ENCODE data around the gene PRKAG3. TPM values are rescaled to one million over a fixed set of nuclear protein-coding genes. Genes with fewer than 3 reads are reported as not detected.
"Not testable (repeated sequence)": the region's sequence is repeated elsewhere in the genome, so short reads cannot be mapped to it uniquely, and the experiment has no call there.

PRKAG3 gene
- total RNA-seq, 2 experiments from 2014 or later: not detected

DNA sequence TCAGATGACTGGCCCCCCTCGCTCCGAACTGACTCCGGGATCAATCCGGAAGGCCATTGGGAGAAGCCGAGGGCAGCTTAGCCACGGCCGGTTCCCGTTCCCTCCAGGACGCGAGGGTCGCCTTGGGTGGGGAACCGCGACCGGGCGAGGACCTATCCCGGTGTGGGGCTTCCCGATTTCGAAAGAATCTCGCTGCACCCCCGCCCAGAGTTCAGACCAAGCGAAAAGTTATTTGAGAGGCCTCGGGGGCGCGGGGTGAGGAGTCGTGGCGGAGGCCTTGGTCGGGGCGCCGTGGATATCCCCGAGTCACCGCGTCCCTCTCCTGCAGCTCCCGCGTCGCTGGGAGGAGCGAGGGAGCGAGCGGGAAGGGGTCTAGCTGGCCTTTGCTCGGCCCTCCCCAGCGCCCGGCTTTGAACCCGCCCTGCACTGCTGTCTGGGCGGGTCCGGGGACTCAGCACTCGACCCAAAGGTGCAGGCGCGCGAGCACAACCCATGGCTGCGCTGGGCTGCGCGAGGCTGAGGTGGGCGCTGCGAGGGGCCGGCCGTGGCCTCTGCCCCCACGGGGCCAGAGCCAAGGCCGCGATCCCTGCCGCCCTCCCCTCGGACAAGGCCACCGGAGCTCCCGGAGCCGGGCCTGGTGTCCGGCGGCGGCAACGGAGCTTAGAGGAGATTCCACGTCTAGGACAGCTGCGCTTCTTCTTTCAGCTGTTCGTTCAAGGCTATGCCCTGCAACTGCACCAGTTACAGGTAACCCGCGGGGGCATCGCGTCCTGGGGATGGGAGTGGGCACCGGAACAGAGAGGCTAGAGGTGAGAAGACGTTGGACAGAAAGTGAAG is 49.7 kb downstream of the PRKAG3 start, which contains the start of gene CYP27A1:
Gene CYP27A1 (plus strand): TSS at position 457 of the 837 bp plus-strand sequence. CDS start 36 bp downstream, at position 493.
- H3K9me3 Mint-ChIP-seq: peaks cover 8% of the 10 kb centered on the region
- H3K4me1 Mint-ChIP-seq (ENCODE audit: low read depth): peaks cover 3% of the 10 kb centered on the region
- intact Hi-C loops (cut with micrococcal nuclease): no loop called here
- CTCF ChIA-PET: interaction anchor here (0.6 to 1.0 kb wide), 3 partner anchors 10 to 897 kb away, joined by 3 to 4 read pairs (median 3); no protein-coding TSS in a partner anchor
- peaks cover 8% of the 10 kb centered on the region for H3K36me3 Mint-ChIP-seq (ENCODE audit: low read depth)
- DNase-seq: no peak
- H3K27ac Mint-ChIP-seq: no peak within 1 kb of the TSS
- H3K4me3 Mint-ChIP-seq: no peak within 1 kb of the TSS
- H3K27me3 Mint-ChIP-seq (ENCODE audit: low read depth): peaks cover 40% of the 10 kb centered on the region

DNA sequence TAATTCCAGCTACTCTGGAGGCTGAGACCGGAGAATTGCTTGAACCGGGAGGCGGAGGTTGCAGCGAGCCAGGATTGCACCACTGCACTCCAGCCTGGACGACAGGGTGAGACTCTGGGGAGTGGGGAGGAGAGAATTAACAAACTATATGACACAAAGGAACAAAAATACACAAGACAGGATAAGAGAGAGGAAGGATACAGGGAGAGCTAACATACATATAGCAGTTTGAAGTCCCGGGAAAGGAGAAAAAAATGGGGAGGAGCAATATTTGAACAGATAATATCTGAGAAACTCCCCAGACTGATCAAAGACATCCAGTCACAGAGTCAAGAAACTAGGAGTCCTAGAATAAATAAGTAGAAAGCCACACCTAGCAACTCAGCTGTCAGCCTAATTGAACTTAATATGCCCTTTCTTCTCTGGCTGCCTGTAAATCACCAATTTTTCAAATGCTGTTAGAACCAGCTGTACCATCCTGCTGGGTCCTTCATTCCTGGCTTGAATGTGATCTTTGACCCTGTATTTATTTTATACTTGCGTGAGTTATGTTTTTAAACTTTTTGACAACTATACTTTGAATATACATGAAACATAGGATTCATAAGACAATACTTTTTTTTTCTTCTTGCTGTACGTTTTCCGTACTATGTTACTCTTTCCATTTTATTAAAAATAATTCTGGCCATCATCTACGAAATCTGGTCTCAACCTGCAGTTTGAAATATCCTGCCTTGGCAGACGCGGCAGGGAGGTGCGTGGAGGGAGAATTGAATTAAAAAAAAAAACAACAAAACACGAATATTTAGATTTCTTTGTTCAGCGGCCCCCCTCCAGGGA is 50.5 kb downstream of the PRKAG3 start:
- intact Hi-C loops (cut with micrococcal nuclease): no loop called here
- Mint-ChIP-seq H3K27ac (no peak overlapping the region), H3K4me1 (ENCODE audit: low read depth) (peaks cover 3% of the 10 kb centered on the region), H3K9me3 (peaks cover 11% of the 10 kb centered on the region), H3K36me3 (ENCODE audit: low read depth) (peaks cover 10% of the 10 kb centered on the region), H3K27me3 (ENCODE audit: low read depth) (peaks cover 40% of the 10 kb centered on the region), H3K4me3 (no peak overlapping the region)
- CTCF ChIA-PET: interaction anchor here (0.6 kb wide), 1 partner anchor 896 kb away, joined by 3 read pairs; no protein-coding TSS in a partner anchor
- DNase-seq: no peak

DNA sequence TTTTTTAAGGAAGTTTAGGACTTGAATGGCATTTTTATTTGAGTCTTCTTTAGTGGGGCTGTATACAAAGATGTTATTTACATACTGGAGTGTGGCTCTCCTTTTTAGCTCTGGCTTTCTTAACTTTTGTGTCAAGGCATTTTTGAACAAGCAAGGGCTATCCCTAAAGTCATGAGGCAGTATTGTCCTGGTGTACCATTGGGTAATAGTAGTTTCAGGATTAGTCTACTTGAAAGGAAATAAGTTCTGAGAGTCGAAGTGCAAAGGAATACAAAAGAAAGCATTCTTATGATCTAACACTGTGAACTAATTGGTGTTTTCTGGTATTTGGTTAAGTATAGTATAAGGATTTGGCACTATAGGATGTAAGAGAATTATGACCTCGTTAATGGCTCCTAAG is 51.6 kb downstream of the PRKAG3 start:
- Mint-ChIP-seq H3K27me3 (ENCODE audit: low read depth) (peaks cover 36% of the 10 kb centered on the region), H3K4me1 (ENCODE audit: low read depth) (peaks cover 3% of the 10 kb centered on the region), H3K9me3 (peaks cover 12% of the 10 kb centered on the region), H3K36me3 (ENCODE audit: low read depth) (peaks cover 11% of the 10 kb centered on the region), H3K4me3 (no peak overlapping the region), H3K27ac (no peak overlapping the region)
- intact Hi-C loops (cut with micrococcal nuclease): no loop called here
- CTCF ChIA-PET: interaction anchor here (0.5 kb wide), 1 partner anchor 1257 kb away, joined by 3 read pairs; no protein-coding TSS in a partner anchor
- no peak for DNase-seq

DNA sequence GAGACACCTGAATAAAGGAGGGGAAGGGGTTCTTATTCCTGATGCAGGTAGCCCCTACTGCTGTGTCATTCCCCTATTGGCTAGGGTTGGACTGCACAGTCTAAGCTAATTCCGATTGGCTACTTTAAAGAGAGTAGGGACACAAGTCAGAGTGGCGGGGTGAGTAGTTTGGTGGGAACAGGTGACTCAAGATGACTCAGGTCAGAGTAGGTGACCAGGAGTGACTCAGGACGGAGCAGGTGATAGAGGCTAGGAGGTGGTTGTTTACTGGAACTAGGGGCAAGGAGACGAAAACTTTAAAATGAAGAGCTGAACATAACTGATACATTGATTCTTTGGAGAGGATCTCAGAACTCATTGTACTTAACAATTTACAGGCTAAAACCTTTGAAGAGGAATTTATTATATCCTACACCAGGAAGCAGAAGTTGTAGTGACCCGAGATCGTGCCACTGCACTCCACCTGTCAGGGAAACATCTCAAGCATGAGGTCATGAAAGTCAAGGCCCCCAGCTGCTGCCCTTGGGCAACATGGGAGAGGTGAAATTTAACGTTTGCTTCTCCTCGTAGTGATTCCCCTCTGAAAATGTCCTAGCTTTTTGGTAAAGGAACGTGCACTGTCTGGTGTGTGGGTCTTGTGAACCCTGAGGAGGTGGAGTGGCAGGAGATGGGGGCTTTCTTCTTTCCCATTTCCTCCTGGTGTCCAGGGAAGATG is 54.2 kb downstream of the PRKAG3 start:
- CTCF ChIA-PET: interaction anchor here (1.0 kb wide), 1 partner anchor 19 kb away, joined by 3 read pairs; no protein-coding TSS in a partner anchor
- H3K36me3 Mint-ChIP-seq (ENCODE audit: low read depth): peaks cover 14% of the 10 kb centered on the region
- DNase-seq: no peak
- H3K4me3 Mint-ChIP-seq: no peak overlapping the region
- H3K27ac Mint-ChIP-seq: no peak overlapping the region
- intact Hi-C loops (cut with micrococcal nuclease): no loop called here
- H3K27me3 Mint-ChIP-seq (ENCODE audit: low read depth): peaks cover 20% of the 10 kb centered on the region
- peaks cover 12% of the 10 kb centered on the region for H3K9me3 Mint-ChIP-seq
- H3K4me1 Mint-ChIP-seq (ENCODE audit: low read depth): peaks cover 3% of the 10 kb centered on the region

DNA sequence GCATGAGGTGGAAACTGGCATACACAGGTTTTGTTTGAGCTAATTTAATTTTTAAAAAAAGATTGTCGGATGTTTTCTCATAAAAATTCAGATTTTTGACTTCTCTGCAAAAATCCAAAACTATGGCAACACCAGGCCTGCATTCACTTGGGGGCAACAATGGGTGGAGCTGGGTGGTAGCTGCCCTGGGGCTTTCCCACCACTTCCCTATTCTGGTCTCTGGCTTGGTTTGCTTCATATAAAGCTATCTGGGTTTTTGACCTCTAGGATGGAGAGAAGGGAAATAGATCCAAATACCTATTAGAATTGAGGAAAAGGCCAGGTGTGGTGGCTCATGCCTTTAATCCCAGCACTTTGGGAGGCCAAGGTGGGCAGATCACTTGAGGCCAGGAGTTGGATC is 55.1 kb downstream of the PRKAG3 start:
- no peak overlapping the region for H3K4me3 Mint-ChIP-seq
- peaks cover 17% of the 10 kb centered on the region for H3K36me3 Mint-ChIP-seq (ENCODE audit: low read depth)
- CTCF ChIA-PET: interaction anchor here (1.0 to 1.3 kb wide), 3 partner anchors 12 to 89 kb away, joined by 3 read pairs; no protein-coding TSS in a partner anchor
- DNase-seq: no peak
- H3K27me3 Mint-ChIP-seq (ENCODE audit: low read depth): peaks cover 16% of the 10 kb centered on the region
- intact Hi-C loops (cut with micrococcal nuclease): no loop called here
- peaks cover 12% of the 10 kb centered on the region for H3K9me3 Mint-ChIP-seq
- no peak overlapping the region for H3K27ac Mint-ChIP-seq
- peaks cover 2% of the 10 kb centered on the region for H3K4me1 Mint-ChIP-seq (ENCODE audit: low read depth)

DNA sequence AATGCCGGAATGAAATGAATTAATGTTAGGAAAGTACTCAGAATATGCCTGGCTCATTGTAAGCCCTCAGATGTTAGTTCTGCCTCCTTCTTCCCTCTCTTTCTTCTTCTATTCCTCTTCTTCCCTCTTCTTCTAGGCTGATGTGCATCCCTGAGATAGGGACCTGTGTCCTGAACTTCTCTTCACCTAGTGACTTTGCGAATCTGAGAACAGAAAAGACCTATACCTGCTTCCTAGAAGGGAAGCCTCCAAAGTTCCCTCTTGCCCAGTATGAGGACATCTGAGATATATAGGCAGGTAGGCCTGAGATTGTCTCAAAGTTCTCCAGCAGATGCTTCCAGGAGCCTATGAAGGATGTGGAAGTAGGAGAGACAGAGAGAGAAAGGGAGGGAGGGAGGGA is 57.7 kb downstream of the PRKAG3 start:
- Mint-ChIP-seq H3K9me3 (peaks cover 12% of the 10 kb centered on the region), H3K36me3 (ENCODE audit: low read depth) (peaks cover 20% of the 10 kb centered on the region), H3K4me3 (no peak overlapping the region), H3K4me1 (ENCODE audit: low read depth) (no peaks in the 10 kb centered on the region), H3K27me3 (ENCODE audit: low read depth) (no peaks in the 10 kb centered on the region), H3K27ac (no peak overlapping the region)
- intact Hi-C loops (cut with micrococcal nuclease): no loop called here
- no peak for DNase-seq
- CTCF ChIA-PET: interaction anchor here (0.7 kb wide), 1 partner anchor 11 kb away, joined by 4 read pairs; no protein-coding TSS in a partner anchor

DNA sequence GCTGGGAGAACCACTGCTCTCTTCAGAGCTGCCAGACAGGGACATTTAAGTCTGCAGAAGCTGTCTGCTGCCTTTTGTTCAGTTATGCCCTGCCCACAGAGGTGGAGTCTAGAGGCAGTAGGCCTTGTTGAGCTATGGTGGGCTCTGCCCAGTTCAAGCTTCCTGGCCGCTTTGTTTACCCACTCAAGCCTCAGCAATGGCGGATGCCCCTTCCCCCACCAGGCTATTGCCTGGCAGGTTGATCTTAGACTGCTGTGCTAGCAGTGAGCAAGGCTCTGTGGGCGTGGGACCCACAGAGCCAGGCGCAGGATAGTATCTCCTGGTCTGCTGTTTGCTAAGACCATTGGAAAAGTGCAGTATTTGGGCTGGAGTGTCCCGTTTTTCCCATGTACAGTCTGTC is 58.8 kb downstream of the PRKAG3 start:
- H3K27me3 Mint-ChIP-seq (ENCODE audit: low read depth); H3K4me3 Mint-ChIP-seq; DNase-seq; H3K27ac Mint-ChIP-seq; H3K4me1 Mint-ChIP-seq (ENCODE audit: low read depth); H3K9me3 Mint-ChIP-seq; intact Hi-C loops (cut with micrococcal nuclease): not testable (repeated sequence)
- CTCF ChIA-PET: interaction anchor here (0.7 to 0.8 kb wide), 2 partner anchors 10 to 34 kb away, joined by 3 to 4 read pairs; partner anchors contain the start of gene CYP27A1
- peaks cover 18% of the 10 kb centered on the region for H3K36me3 Mint-ChIP-seq (ENCODE audit: low read depth)

Small RNA genes within 50 kb of the gene (microRNA-seq; reads per million reads assigned to microRNA genes)
- gene MIR9500 (ENCODE audit: borderline microRNAs expressed, borderline replicate concordance): not detected

Other genes with a start within 250 kb of the PRKAG3 start
- gene PLCD4, start 223.9 kb downstream of the PRKAG3 start, total RNA-seq: under 1 TPM; 0.19 to 0.49 TPM
- gene ZNF142, start 172.2 kb downstream of the PRKAG3 start, total RNA-seq: 10 to 100 TPM; 28.0 to 28.4 TPM
- gene BCS1L, start 172.1 kb downstream of the PRKAG3 start, total RNA-seq: 10 to 100 TPM; 61.3 to 63.6 TPM
- gene RNF25, start 159.8 kb downstream of the PRKAG3 start, total RNA-seq: 10 to 100 TPM in 1 of 2 experiments, 1 to 10 TPM in 1; 9.6 to 10.4 TPM
- 10 to 100 TPM; 14.7 to 15.1 TPM for gene STK36, start 159.7 kb downstream of the PRKAG3 start, total RNA-seq
- 10 to 100 TPM; 23.7 to 24.7 TPM for gene TTLL4, start 121.0 kb downstream of the PRKAG3 start, total RNA-seq
- gene CYP27A1, start 49.7 kb downstream of the PRKAG3 start, total RNA-seq: not detected
- not detected for gene WNT6, start 28.0 kb upstream of the PRKAG3 start, total RNA-seq
- 1 to 10 TPM; 1.1 to 1.3 TPM for gene WNT10A, start 49.0 kb upstream of the PRKAG3 start, total RNA-seq
- not detected for gene CDK5R2, start 127.9 kb upstream of the PRKAG3 start, total RNA-seq
- not detected for gene FEV, start 153.4 kb upstream of the PRKAG3 start, total RNA-seq
- gene CRYBA2, start 161.6 kb upstream of the PRKAG3 start, total RNA-seq: not detected
- gene CFAP65, start 209.7 kb upstream of the PRKAG3 start, total RNA-seq: not detected
- not detected for gene IHH, start 229.1 kb upstream of the PRKAG3 start, total RNA-seq